Activated CD8-positive, alpha-beta T cell treated with anti-CD3 and anti-CD28 coated beads, Interleukin-2, amount 10 ng/mL, durations not matched to agents 7 days and 5 days (primary cell): ENCODE measurements around the gene FECH. TPM values are rescaled to one million over a fixed set of nuclear protein-coding genes. Genes with fewer than 3 reads are reported as not detected.

Source experiments
- ATAC-seq: fragments of 150-1000 bp; cut with Tn5 transposase; one replicate; pipeline ENCODE4 v1.10.0; 2021; ENCODE audit warnings: moderate library complexity
- CTCF ChIA-PET: fragments of 350-600 bp; sonication (Branson Sonifier 250); formaldehyde crosslinking; loops from one replicate; lab custom pipeline; 2021; ENCODE audit warnings: antibody characterized with exemption; lab: Charles Lee
- POLR2A ChIA-PET: fragments of 350-600 bp; sonication (Branson Sonifier 250); formaldehyde crosslinking; loops from one replicate; lab custom pipeline; 2021; ENCODE audit warnings: antibody characterized with exemption; lab: Charles Lee
- DNase-seq: peaks from one replicate; pipeline ENCODE4 v3.0.0-alpha.2; 2020
- H3K27ac Mint-ChIP-seq: one replicate; pipeline ENCODE4 v1.8.0; 2021; ENCODE audit warnings: mild to moderate bottlenecking, mixed read lengths
- H3K27me3 Mint-ChIP-seq: one replicate; pipeline ENCODE4 v1.8.0; 2021; ENCODE audit warnings: low read depth, mixed read lengths
- H3K36me3 Mint-ChIP-seq: one replicate; pipeline ENCODE4 v1.8.0; 2021; ENCODE audit warnings: low read depth, mixed read lengths
- H3K4me1 Mint-ChIP-seq: one replicate; pipeline ENCODE4 v1.8.0; 2021; ENCODE audit warnings: low read depth, mixed read lengths
- H3K4me3 Mint-ChIP-seq: one replicate; pipeline ENCODE4 v1.8.0; 2021; ENCODE audit warnings: mild to moderate bottlenecking, mixed read lengths
- H3K9me3 Mint-ChIP-seq: one replicate; pipeline ENCODE4 v1.8.0; 2022; ENCODE audit warnings: mixed read lengths; ENCODE audit not compliant: insufficient read depth
- total RNA-seq, 2 experiments: library from RNA; stranded (reverse); gene quantifications; one replicate each; pipeline ENCODE4 v1.2.3, GENCODE V29; 2021

The FECH gene
- total RNA-seq, 2 experiments from 2014 or later: 21.1 to 26.7 TPM

GRCh38 chr18:57581301-57581934, 5.1 kb downstream of the FECH start:
- DNase-seq: peak; percentile 62
- Mint-ChIP-seq H3K4me3 (peak overlapping the region; percentile 17), H3K4me1 (peaks cover 45% of the 10 kb centered on the region), H3K27ac (peak overlapping the region; percentile 17), H3K27me3 (no peaks in the 10 kb centered on the region), H3K9me3 (no peaks in the 10 kb centered on the region), H3K36me3 (peaks cover 33% of the 10 kb centered on the region)
- peak; percentile 81 for ATAC-seq
- ChIA-PET CTCF (interaction anchor here (0.7 to 1.4 kb wide), 3 partner anchors 19 to 23 kb away, joined by 3 to 6 read pairs (median 3); no protein-coding TSS in a partner anchor), POLR2A (interaction anchor here (0.6 to 1.0 kb wide), 2 partner anchors 40 to 851 kb away, joined by 3 to 4 read pairs; partner anchors contain the start of gene NARS1)

DNA sequence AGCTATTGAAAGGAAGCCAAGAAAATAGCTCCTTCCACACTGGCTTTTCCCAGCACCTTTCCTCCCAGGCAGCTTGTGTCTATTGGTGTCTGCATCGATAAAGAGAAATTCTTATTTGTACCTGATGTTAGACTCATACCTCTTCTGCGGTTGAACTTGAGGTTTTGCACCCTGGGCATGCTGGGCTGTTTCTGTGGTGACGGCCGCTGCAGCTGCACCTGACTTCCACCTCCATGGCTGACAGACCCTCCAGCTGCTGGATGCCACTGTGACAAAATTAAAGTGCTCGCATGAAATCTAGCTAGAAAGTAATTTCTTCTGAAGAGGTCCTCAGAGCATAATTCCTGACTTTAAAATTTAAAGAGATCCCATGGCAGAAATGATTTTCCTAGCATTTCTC, 6.6 kb downstream of the FECH start:
- Mint-ChIP-seq H3K27me3 (no peaks in the 10 kb centered on the region), H3K27ac (no peak overlapping the region), H3K9me3 (no peaks in the 10 kb centered on the region), H3K36me3 (peaks cover 38% of the 10 kb centered on the region), H3K4me1 (peaks cover 35% of the 10 kb centered on the region), H3K4me3 (no peak overlapping the region)
- DNase-seq: peak; percentile 30
- no peak for ATAC-seq
- ChIA-PET CTCF (interaction anchor here (0.9 to 1.0 kb wide), 2 partner anchors 18 to 22 kb away, joined by 4 read pairs; no protein-coding TSS in a partner anchor), POLR2A (no interaction called here)

GRCh38 chr18:57576316-57576715, 10.2 kb downstream of the FECH start:
- ATAC-seq (no peak), DNase-seq (no peak)
- POLR2A ChIA-PET: no interaction called here
- Mint-ChIP-seq H3K27me3 (no peaks in the 10 kb centered on the region), H3K4me1 (peaks cover 19% of the 10 kb centered on the region), H3K27ac (no peak overlapping the region), H3K36me3 (peaks cover 39% of the 10 kb centered on the region), H3K9me3 (no peaks in the 10 kb centered on the region), H3K4me3 (no peak overlapping the region)
- CTCF ChIA-PET: interaction anchor here (1.0 kb wide), 1 partner anchor 18 kb away, joined by 3 read pairs; no protein-coding TSS in a partner anchor

DNA sequence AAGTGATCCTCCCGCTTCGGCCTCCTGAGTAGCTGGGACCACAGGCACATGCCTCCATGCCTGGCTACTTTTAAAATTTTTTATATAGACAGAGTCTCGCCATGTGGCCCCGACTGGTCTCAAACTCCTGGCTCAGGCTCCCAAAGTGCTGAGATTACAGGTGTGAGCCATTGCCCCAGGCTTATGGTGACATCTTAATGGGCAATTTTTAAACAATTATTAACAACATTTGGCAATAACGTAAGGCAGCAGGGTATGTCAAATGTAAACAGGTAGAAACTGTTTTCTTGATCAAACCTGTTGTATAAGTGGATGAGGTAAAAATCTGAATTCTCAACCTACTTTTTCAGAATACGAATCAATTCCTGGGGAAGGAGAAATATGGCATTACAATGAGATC, 11.0 kb downstream of the FECH start:
- peaks cover 45% of the 10 kb centered on the region for H3K36me3 Mint-ChIP-seq
- ATAC-seq (no peak), DNase-seq (no peak)
- ChIA-PET CTCF (no interaction called here), POLR2A (no interaction called here)
- peaks cover 11% of the 10 kb centered on the region for H3K4me1 Mint-ChIP-seq
- no peak overlapping the region for H3K27ac Mint-ChIP-seq
- no peak overlapping the region for H3K4me3 Mint-ChIP-seq
- H3K9me3 Mint-ChIP-seq: no peaks in the 10 kb centered on the region
- no peaks in the 10 kb centered on the region for H3K27me3 Mint-ChIP-seq

DNA sequence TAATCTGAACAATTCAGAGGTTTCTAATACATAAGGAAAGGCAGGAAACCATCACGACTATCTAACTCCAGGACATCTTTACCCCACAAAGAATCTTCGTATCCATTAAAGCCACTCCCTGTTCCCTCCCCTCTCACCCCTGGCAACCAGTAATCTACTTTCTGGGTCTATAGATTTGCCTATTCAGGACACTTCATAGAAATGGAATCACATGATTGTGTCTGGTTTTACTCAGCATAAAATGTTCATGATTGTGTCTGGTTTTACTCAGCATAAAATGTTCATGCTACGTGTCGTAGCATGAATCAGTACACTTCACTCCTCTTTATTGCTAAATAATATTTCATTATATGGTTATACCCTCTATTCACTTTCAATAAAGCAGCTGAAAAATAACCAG, 11.6 kb downstream of the FECH start:
- no peak overlapping the region for H3K27ac Mint-ChIP-seq

GRCh38 chr18:57570162-57570561, 16.3 kb downstream of the FECH start:
- H3K4me3 Mint-ChIP-seq: no peak overlapping the region
- no peak for ATAC-seq
- POLR2A ChIA-PET: no interaction called here
- H3K36me3 Mint-ChIP-seq: peaks cover 47% of the 10 kb centered on the region
- H3K4me1 Mint-ChIP-seq: peaks cover 2% of the 10 kb centered on the region
- no peaks in the 10 kb centered on the region for H3K9me3 Mint-ChIP-seq
- no peak for DNase-seq
- no peaks in the 10 kb centered on the region for H3K27me3 Mint-ChIP-seq
- CTCF ChIA-PET: no interaction called here
- H3K27ac Mint-ChIP-seq: no peak overlapping the region

More for the DNA sequence above, 11.6 kb downstream of the FECH start:
- Mint-ChIP-seq H3K9me3 (no peaks in the 10 kb centered on the region), H3K4me3 (no peak overlapping the region), H3K36me3 (peaks cover 45% of the 10 kb centered on the region), H3K4me1 (peaks cover 4% of the 10 kb centered on the region), H3K27me3 (no peaks in the 10 kb centered on the region)
- CTCF ChIA-PET: no interaction called here
- DNase-seq (no peak), ATAC-seq (no peak)
- POLR2A ChIA-PET: no interaction called here

- no peak overlapping the region for H3K4me3 Mint-ChIP-seq
- no peak for ATAC-seq
- no peak for DNase-seq
- peaks cover 2% of the 10 kb centered on the region for H3K4me1 Mint-ChIP-seq
- H3K27me3 Mint-ChIP-seq: no peaks in the 10 kb centered on the region
- H3K27ac Mint-ChIP-seq: no peak overlapping the region
- ChIA-PET CTCF (interaction anchor here (0.8 kb wide), 1 partner anchor 9 kb away, joined by 4 read pairs; no protein-coding TSS in a partner anchor), POLR2A (no interaction called here)
- H3K36me3 Mint-ChIP-seq: peaks cover 48% of the 10 kb centered on the region
- H3K9me3 Mint-ChIP-seq: no peaks in the 10 kb centered on the region
Measured at GRCh38 chr18:57569133-57569532, 17.4 kb downstream of the FECH start.

DNA sequence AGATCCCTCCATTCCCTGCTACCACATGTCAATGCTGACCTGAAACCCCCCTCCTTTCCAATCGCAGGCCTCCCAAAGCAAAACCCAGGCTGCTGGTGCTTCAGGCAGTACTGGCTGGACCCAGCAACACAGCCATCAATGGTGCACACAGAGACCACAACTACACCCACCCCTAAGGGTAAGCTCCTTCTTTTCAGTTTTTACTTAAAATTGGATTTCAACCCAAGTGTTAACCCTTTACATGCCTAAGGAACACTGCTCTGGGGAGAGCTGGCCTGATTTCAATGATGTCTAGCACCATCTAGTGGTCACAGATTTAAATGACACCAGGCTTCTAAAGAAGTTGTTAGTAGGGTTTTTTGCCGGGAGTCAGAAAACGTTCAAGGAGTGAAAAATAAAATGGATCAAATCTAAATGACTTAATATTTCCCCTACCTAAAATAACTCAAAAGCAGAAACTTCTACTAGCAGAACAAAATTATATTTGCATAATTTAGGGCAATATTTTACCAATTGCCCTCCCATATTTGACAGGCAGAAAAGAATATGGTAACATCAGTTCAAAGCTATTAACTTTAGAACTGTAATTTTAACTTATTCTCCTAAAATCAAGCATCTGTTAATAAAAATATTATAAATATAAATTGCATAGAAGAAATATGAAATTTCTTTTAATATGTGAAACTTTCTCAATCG, 24.6 kb downstream of the FECH start:
- Mint-ChIP-seq H3K4me1 (no peaks in the 10 kb centered on the region), H3K9me3 (no peaks in the 10 kb centered on the region), H3K4me3 (no peak overlapping the region), H3K27me3 (no peaks in the 10 kb centered on the region), H3K27ac (no peak overlapping the region), H3K36me3 (peaks cover 19% of the 10 kb centered on the region)
- POLR2A ChIA-PET: no interaction called here
- ATAC-seq (peak; percentile 11), DNase-seq (peak; percentile 52)
- CTCF ChIA-PET: interaction anchor here (0.6 to 2.1 kb wide), 17 partner anchors 9 to 859 kb away, joined by 3 to 12 read pairs (median 3); no protein-coding TSS in a partner anchor

DNA sequence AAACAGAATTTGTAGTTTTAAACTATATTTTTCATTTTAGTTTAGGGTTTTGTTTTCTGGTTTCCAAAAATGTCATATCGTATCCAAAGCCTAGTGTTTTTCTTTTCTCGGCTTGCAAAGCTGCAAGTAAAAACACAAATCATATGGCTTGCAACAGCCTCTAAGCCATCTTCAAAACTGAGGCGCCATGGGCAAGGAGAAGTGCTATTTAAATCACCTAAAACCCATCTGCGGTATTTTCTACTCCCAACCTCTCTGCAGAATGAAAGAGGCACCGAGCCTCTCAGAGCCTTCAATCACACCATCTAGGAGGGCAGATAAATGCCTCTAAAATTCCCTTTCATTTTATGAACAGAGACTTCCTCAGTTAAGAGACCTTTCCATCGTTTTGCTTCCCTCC, 25.2 kb downstream of the FECH start:
- Mint-ChIP-seq H3K9me3 (no peaks in the 10 kb centered on the region), H3K4me1 (no peaks in the 10 kb centered on the region), H3K36me3 (peaks cover 19% of the 10 kb centered on the region), H3K27me3 (no peaks in the 10 kb centered on the region), H3K27ac (no peak overlapping the region), H3K4me3 (no peak overlapping the region)
- ATAC-seq: no peak
- no peak for DNase-seq
- ChIA-PET CTCF (interaction anchor here (0.6 to 2.1 kb wide), 9 partner anchors 9 to 646 kb away, joined by 3 to 12 read pairs (median 4); no protein-coding TSS in a partner anchor), POLR2A (no interaction called here)

- Mint-ChIP-seq H3K27me3 (no peaks in the 10 kb centered on the region), H3K9me3 (no peaks in the 10 kb centered on the region), H3K27ac (no peak overlapping the region), H3K4me1 (no peaks in the 10 kb centered on the region), H3K4me3 (no peak overlapping the region), H3K36me3 (peaks cover 12% of the 10 kb centered on the region)
- ATAC-seq (no peak), DNase-seq (no peak)
- POLR2A ChIA-PET: no interaction called here
- CTCF ChIA-PET: interaction anchor here (0.7 to 2.3 kb wide), 4 partner anchors 9 to 575 kb away, joined by 3 to 7 read pairs (median 4); no protein-coding TSS in a partner anchor
Measured at GRCh38 chr18:57559314-57559713, 27.2 kb downstream of the FECH start.

DNA sequence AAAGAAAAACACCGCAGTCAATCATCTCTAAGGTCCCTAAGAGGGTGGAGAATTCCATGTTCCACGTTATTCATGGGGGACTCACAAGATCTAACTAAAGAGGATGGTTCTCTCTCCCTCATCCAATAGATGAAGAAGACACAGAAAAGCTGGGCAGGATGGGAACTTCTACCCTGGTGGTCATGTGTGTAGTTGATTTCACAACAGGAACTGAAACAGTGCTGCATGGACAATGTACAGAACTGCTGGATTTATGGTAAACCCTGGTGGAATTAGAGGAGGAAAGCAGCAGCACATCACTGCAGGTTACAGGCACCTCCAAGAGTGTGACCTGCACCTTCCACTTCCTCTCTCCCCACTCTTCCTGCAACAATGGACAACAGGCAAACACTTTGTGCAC, 31.4 kb downstream of the FECH start:
- ATAC-seq (no peak), DNase-seq (no peak)
- no peaks in the 10 kb centered on the region for H3K4me1 Mint-ChIP-seq
- ChIA-PET CTCF (no interaction called here), POLR2A (no interaction called here)
- peaks cover 7% of the 10 kb centered on the region for H3K36me3 Mint-ChIP-seq
- no peak overlapping the region for H3K4me3 Mint-ChIP-seq
- H3K27ac Mint-ChIP-seq: no peak overlapping the region
- no peaks in the 10 kb centered on the region for H3K9me3 Mint-ChIP-seq
- H3K27me3 Mint-ChIP-seq: no peaks in the 10 kb centered on the region

DNA sequence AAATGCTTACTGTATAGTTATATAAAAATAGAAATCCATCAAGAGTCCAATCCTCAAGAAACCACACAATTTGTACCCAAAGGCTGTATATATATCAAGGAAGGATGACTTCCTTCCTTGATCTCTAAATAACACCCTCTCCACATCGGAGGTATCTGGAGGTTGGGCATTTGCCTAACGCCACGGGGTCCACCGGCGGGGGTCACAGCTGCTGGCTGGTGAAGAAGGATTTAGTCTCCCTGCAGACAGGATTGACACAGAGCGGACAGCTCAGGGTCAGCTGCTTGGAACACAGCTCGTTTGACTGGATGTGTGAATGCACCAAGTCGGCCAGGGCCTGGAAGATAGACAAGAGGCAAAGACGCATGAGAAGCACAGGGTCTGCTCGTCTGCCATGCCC, 36.0 kb downstream of the FECH start:
- ATAC-seq (no peak), DNase-seq (no peak)
- no peaks in the 10 kb centered on the region for H3K9me3 Mint-ChIP-seq
- peaks cover 7% of the 10 kb centered on the region for H3K4me1 Mint-ChIP-seq
- H3K4me3 Mint-ChIP-seq: no peak overlapping the region
- ChIA-PET POLR2A (no interaction called here), CTCF (interaction anchor here (0.7 kb wide), 1 partner anchor 1000 kb away, joined by 3 read pairs; no protein-coding TSS in a partner anchor)
- no peaks in the 10 kb centered on the region for H3K36me3 Mint-ChIP-seq
- H3K27me3 Mint-ChIP-seq: no peaks in the 10 kb centered on the region
- no peak overlapping the region for H3K27ac Mint-ChIP-seq
